ENCODE measurements around the gene RFXANK.
"Not testable (repeated sequence)": the region's sequence is repeated elsewhere in the genome, so short reads cannot be mapped to it uniquely, and the experiment has no call there.

The RFXANK gene

DNA sequence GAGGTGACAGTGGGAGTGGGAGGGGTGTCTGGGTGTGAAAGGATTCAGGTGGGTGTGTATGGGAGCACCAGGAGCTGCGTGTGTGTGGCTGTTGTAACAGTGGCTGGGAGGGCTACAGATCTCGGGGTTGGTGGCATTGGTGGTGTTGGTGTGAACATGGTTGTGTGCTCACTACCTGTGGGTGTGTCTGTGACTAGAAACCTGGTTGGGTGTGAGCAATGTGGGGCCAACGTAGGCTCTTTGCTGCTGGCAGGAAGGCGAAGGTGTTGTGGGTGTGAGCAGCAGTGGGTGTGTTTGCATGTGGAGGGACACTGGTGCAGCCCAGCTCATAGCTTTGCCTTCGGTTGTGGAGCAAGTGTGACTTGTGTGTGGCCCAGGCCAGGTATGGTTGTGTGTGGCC is 14.9 kb downstream of the RFXANK start:
- DNase-seq (ENCODE audit: low read depth in 2 of 2) = no peak

DNA sequence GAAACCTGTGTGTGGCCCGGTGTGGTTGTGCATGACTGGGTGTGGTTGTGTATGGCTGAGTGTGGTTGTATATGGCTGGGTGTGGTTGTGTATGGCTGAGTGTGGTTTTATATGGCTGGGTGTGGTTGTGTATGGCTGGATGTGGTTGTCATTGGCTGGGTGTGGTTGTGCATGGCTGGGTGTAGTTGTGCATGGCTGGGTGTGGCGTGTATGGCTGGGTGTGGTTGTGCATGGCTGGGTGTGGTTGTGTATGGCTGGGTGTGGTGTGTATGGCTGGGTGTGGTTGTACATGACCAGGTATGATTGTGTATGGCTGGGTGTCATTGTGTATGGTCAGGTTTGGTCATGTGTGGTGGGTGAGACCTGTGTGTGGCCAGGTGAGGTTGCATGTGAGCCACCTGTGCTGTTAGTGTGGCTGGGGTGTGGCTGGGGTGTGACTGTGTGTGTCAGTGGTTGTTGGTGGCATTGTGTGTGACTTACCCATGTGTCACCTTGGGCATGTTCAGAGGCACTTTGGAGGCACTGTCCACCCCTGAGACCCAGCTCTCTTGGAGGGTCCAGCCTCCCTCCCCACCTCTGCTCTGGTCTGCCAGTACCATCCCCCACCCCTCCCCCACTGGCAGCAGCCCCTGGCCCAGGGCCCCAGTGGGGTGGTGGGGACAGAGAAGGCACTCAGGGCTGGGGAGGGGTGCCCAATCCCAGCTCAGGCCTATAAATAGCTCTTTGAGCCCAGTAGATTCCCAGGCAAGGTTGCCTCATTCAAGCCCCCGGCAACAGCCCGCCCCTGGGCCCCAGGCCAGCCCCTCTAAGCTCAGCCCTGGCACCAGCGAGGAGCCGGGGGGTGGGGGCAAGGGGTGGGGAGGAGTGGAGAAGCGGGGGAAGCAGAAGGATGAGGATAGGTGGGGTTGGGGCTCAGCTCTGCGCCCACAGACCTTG is 15.8 kb downstream of the RFXANK start:
- no peak for DNase-seq (ENCODE audit: low read depth in 2 of 2)

DNA sequence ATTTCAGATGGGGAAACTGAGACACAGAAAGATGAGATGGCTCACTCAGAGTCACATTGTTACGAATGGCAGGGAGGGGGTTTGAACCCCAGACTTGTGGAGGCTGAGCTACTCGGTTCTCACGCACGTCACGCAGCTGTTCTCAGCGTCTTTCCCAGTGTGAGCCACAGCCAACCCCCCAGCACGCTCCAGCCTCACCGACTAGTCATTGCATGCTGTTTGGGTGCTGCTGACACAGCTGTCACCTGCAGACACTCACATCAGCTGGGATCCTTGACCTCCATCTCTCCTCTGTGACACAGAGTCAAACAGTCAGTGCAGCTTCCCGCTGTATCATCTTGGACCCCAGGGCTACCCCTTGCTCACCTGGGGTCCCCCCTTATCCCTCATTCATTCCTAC is 17.3 kb downstream of the RFXANK start:
- DNase-seq (ENCODE audit: low read depth in 2 of 2) = no peak

DNA sequence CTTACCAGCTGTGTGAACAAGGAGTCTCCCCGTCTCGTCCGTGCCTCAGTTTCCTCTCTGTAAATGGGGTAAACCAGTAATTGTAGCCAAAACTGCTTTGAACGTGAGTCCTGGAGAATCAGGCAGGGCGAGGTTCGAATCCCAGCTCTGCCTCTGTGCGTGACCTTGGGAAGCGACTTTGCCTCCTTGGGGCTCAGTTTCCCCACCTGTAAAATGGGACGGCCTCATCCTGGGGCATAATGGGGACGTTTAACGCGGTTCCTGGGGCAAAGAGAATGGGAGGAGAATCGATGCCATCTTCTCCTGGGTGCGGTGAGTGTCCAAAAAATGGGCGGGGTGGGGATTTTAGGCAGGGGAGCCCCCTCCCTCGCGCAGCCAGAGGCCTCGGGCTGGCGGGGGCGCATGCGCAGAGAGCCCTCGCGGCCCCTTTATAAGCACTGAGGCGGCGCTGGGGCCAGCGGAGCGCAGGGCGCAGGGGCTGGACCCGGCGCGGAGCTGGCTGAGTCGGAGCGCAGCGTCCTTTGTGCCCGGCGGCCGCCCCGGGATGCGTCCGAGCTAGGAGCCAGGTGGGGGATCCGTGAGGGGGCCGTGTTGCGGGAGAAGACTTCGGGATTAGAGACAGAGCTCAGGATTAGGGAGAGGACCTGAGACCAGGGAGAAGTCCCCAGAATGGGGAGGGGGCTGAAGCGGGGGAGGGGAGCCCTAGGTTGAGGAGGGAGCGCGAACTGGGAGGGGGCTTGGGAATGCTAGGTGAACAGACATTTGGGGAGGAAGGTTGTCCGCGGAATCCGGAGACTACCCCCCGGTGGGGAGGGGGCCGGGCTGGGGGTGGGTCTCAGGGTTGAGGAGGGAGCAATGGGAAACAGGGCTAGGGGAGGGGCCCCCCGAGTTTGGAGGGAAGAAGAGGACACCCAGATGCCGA is 19.7 kb downstream of the RFXANK start, which contains the start of gene NCAN:
Gene NCAN (plus strand): TSS at position 460 of the 922 bp plus-strand sequence. CDS start 4,996 bp downstream, outside the sequence.
- DNase-seq (ENCODE audit: low read depth in 2 of 2) = no peak

DNA sequence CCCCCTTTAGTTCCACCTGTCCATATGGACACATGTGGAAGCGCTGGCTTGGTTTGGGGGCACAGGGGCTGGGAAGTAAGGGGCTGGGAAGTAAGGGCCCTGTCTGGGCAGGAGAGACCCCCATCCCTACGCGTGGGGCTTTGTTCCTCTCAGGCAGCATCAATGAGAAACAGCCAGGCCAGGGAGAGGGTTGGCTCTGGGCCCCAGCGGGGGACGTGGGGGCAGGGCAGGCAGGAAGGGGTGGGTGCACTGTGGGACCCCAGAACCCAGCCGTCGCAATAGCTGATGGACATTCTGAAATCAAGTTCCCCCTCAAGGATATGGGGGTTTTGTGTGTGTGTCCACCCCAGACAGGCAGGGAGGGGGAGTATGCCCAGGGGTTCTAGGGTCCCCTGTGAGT is 20.9 kb downstream of the RFXANK start:
- DNase-seq (ENCODE audit: low read depth in 2 of 2) = no peak

DNA sequence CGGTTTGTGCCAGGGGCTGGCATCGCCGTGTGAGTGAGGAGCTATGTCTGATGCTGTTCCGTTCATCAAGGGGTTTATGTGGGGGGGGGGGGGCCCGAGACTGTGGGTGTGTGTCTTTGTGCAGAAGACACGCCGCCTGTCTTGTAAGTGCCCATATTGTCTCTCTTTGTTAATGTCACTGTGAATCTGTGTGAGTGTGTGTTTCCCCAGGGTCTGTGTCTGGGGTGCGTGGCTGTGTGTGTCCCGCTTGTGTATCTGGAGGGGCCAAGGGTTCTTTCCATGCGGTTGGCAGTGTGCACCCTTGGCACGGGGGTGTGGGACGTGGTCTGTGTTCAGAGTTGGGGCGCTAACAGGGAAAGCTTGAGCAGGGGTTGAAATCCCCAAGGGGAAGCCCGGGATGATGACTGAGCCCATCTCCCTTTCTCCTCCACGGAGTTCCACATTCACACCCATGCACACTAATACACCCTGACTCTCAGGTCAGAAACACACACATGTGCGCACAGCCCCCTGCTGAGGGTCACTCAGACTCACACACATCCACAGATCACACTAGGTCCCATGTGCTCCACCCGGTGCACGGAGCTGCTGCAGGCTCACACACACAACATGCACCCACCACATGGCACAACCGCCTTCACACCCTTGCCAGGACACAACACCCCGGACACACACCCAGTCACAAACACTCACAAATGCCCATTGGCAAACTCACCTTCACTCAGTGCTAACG is 21.5 kb downstream of the RFXANK start:
- DNase-seq (ENCODE audit: low read depth in 2 of 2) = no peak

DNA sequence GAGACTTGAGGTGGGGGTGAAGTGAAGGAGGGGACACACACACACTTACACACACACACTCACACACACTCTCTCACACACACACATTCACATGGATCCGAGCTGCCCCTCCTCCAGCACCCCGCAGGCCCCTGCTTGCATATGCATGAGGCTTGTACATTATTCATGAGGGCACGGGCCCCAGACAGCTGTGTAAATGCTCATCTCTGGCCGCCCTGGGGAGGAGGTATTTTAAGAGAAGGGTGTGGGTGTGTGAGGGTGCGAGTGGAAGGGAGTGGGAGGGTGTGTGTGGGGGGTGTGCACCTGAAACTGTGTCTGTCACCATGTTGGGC is 22.1 kb downstream of the RFXANK start:
- DNase-seq (ENCODE audit: low read depth in 2 of 2) = no peak

DNA sequence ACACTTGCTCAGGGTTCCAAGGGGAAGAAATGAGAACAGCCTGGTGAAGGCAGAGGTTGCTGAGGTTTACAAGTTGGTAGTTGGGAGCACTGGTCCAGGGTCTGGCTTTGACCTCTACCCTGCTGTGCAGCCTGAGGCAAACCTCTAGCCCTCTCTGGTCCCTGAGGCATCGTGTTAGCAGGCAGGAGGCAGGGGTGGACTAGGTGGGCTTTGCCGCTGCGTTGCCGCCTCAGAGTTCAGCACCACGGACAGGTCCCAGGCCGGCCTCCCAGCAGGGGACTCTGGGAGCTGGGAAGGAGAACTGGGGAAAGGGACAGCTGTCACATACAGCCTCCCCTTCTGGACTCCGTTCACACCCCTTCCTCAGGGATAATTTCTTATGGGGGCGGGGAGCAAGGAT is 22.8 kb downstream of the RFXANK start:
- DNase-seq (ENCODE audit: low read depth in 2 of 2) = no peak

DNA sequence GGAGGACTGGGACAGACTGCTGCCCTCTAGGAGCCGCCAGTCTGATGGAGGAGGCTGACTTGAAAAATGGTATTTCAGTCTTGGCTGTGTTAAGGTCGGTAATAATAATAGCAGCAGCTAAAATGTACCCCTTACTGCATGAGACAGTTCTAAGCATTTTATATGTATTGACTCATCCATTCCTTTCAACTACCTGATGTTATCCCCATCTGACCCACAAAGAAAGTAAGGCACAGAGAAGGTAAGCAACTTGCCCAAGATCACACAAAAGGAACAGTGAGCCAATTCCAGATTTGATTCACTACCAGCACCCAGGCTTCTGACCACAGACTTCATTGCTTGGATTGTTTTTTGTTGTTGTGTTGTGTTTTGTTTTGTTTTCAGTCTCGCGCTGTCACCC is 23.7 kb downstream of the RFXANK start:
- no peak for DNase-seq (ENCODE audit: low read depth in 2 of 2)

DNA sequence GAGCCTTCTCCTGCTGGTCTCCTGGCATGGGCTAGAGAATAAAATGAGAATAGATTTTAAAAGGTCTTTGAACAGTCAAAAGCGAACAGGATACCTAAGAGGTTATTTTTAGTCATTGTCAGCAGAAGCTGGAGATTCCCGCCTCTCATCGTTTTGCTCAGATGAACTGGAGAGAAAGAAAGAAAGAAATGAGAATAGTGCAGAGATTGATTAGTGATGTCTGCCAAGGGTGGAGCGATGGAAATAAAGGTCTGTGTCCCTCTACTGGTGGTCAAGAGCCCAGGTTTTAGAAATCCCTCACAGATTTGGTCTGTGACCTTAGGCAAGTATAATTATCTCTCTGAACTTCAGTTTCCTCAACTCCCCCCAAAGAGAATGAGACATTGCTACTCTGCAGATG is 25.0 kb downstream of the RFXANK start:
- no peak for DNase-seq (ENCODE audit: low read depth in 2 of 2)

DNA sequence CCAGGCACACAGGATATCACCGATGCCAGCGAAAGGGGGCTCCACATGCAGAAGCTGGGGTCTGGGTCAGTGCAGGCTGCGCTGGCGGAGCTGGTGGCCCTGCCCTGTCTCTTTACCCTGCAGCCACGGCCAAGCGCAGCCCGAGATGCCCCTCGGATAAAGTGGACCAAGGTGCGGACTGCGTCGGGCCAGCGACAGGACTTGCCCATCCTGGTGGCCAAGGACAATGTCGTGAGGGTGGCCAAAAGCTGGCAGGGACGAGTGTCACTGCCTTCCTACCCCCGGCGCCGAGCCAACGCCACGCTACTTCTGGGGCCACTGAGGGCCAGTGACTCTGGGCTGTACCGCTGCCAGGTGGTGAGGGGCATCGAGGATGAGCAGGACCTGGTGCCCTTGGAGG is 26.9 kb downstream of the RFXANK start:
- DNase-seq (ENCODE audit: low read depth in 2 of 2) = no peak

DNA sequence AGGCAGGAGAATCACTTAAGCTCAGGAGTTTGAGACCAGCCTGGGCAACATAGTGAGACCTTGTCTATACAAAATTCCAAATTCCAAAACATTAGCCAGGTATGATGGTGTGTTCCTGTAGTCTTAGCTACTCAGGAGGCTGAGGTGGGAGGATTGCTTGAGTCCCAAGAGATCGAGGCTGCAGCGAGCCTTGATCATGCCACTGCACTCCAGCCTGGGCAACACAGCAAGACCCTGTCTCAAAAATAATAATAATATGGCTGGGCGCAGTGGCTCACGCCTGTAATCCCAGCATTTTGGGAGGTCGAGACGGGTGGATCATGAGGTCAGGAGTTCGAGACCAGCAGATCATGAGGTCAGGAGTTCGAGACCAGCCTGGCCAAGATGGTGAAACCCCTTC is 28.9 kb downstream of the RFXANK start:
- not testable (repeated sequence) for DNase-seq (ENCODE audit: low read depth in 2 of 2)

DNA sequence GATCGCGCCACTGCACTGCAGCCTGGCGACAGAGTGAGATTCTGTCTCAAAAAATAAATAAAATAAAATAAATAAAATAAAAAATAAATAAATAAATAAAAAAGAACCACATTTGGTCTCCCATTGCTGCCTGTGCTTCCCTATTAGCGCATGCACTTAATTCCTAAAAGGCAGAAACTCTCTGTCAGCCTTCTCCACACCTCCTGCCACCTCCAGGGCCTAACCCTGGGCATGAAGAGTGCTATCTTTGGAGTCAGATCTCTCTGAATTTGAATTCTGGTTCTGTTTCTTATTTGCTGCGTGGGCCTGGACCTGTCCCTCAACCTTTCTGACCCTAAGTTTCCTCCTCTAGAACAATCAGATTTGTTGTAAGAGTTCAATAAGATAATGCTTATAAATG is 31.0 kb downstream of the RFXANK start:
- DNase-seq (ENCODE audit: low read depth in 2 of 2) = no peak

DNA sequence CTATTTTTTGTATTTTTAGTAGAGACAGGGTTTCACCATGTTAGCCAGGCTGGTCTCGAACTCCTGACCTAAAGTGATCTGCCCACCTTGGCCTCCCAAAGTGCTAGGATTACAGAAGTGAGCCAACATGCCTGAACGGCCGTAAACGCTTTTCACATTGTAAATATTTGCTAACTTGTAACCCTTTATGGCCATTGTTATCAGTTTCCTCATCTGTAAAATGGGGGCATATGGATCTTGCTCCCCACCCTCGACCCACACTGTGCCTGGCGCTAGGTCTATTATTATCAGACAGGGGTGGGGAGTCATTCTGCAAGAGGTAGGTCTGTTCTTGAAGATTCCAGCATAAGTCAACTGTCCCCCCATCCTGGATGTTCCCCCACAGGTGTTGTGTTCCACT is 31.6 kb downstream of the RFXANK start:
- no peak for DNase-seq (ENCODE audit: low read depth in 2 of 2)

DNA sequence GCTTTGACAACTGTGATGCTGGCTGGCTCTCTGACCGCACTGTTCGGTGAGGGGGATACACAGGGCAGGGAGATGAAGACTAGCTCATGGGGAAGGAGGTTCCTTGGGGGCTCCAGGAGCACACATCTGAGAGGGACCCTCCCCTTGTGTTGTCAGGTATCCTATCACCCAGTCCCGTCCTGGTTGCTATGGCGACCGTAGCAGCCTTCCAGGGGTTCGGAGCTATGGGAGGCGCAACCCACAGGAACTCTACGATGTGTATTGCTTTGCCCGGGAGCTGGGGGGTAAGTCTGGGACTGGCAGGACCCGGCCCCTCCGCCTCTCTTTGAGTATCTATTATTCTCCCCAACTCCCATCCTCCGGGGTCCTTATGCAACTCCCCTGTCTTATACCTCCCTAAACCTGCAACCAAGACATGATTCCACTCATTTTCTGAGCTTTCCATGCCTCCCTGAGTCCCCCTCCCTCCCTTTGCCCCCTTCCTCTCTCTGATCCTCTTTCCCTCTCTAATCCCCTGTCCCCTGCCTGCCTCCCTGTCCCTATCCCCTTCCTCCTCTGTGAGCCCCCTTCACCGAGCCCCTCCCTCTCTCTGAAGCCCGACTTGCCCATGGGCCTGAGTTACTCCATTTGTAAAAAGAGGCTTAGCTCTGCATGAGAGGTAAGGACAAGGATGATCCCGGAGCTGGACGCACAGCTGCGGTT is 32.2 kb downstream of the RFXANK start:
- DNase-seq (ENCODE audit: low read depth in 2 of 2) = no peak

DNA sequence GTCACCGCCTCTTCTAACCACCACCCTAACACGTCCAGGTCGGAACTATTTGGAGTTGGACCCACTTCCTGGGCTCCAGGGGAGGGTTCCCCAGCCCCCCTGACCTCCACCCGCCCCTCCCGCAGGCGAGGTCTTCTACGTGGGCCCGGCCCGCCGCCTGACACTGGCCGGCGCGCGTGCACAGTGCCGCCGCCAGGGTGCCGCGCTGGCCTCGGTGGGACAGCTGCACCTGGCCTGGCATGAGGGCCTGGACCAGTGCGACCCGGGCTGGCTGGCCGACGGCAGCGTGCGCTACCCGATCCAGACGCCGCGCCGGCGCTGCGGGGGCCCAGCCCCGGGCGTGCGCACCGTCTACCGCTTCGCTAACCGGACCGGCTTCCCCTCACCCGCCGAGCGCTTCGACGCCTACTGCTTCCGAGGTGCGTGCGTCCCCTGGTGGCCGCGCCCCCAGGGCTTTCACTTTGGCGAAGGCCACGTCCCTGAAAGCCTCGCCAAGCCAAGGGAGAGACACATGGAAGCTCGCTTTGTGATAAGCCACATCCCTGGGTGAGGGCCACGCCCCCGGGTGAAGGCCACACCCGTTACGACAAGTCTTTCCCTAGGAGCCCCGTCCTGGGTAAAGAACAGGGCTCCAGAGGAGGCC is 32.9 kb downstream of the RFXANK start:
- DNase-seq (ENCODE audit: low read depth in 2 of 2) = no peak

DNA sequence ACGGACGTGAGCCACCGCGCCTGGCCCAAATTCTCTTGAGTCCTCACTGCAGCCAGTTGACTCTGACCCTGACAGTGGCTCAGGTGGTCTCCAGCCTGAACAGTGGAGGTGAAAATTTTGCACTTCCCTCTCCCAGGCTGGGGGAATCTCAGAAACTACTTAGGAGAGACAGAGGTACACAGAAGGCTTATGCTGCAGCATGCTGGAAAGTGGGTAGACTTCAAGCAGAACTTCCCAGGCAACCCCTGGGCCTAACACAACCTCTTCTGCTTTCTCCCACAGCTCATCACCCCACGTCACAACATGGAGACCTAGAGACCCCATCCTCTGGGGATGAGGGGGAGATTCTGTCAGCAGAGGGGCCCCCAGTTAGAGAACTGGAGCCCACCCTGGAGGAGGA is 34.1 kb downstream of the RFXANK start:
- no peak for DNase-seq (ENCODE audit: low read depth in 2 of 2)

DNA sequence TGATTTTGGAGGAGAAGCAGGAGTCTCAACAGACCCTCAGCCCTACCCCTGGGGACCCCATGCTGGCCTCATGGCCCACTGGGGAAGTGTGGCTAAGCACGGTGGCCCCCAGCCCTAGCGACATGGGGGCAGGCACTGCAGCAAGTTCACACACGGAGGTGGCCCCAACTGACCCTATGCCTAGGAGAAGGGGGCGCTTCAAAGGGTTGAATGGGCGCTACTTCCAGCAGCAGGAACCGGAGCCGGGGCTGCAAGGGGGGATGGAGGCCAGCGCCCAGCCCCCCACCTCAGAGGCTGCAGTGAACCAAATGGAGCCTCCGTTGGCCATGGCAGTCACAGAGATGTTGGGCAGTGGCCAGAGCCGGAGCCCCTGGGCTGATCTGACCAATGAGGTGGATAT is 34.6 kb downstream of the RFXANK start:
- DNase-seq (ENCODE audit: low read depth in 2 of 2) = no peak

DNA sequence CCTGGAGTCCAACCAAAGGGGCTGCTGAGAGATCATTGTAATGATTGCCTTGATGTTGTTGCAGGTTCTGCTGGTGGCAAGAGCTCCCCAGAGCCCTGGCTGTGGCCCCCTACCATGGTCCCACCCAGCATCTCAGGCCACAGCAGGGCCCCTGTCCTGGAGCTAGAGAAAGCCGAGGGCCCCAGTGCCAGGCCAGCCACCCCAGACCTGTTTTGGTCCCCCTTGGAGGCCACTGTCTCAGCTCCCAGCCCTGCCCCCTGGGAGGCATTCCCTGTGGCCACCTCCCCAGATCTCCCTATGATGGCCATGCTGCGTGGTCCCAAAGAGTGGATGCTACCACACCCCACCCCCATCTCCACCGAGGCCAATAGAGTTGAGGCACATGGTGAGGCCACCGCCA is 35.2 kb downstream of the RFXANK start:
- no peak for DNase-seq (ENCODE audit: low read depth in 2 of 2)

DNA sequence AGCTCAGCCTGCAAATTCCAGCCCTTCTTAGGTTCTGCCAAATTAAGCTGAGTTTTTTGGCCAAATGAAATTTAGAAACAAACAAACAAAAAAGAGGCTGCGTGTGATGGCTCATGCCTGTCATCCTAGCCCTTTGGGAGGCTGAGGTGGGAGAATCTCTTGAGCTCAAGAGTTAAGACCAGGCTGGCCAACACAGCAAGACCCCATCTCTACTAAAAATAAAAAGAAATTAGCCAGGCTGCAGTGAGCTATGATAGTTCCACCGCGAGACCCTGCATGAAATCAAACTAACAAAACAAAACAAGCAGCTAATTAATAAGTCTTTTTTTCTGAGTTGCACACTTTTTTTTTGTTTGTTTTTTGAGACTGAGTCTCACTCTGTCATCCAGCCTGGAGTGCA is 37.6 kb downstream of the RFXANK start:
- no peak for DNase-seq (ENCODE audit: low read depth in 2 of 2)

DNA sequence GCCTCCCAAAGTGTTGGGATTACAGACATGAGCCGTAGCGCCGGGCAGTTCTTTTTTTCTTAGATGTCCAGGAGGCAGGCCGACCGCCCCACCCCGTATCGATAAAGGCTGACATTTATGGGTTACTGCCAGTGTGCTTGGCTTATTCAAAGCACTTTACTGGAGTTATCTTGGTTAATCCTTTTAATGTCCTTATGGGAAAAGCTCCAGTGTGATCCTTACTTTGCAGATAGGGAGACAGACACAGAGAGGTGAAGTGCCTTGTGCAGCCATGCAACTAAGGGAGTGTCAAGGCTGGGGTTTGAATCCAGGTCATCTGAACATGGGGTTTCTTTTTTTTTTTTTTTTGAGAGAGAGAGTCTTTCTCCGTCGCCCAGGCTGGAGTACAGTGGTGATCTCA is 38.9 kb downstream of the RFXANK start:
- no peak for DNase-seq (ENCODE audit: low read depth in 2 of 2)
